GM18508 (cell line): ENCODE results near the gene OR8H2.
"Not testable (repeated sequence)": the region's sequence is repeated elsewhere in the genome, so short reads cannot be mapped to it uniquely, and the experiment has no call there.

Source experiments
- ATAC-seq: cut with Tn5 transposase; IDR thresholded peaks from one replicate; pipeline ENCODE4 v1.9.1; 2021; ENCODE audit warnings: moderate number of reproducible peaks; ENCODE audit not compliant: insufficient read depth, unreplicated experiment

OR8H2 gene

GRCh38 chr11:56103210-56103737, at the start of gene OR8H2:
TSS of gene OR8H2 (plus strand) at chr11:56103687. CDS start at chr11:56105043, 1,356 bp downstream.
- ATAC-seq: no peak

- ATAC-seq: not testable (repeated sequence)
These were observed 47.1 kb upstream of the OR8H2 start for GRCh38 chr11:56056366-56056765.

GRCh38 chr11:56057661-56058237, 45.7 kb upstream of the OR8H2 start:
- ATAC-seq: not testable (repeated sequence)

- not testable (repeated sequence) for ATAC-seq
These were observed 45.2 kb upstream of the OR8H2 start for GRCh38 chr11:56058260-56058780.

- ATAC-seq: no peak
These were observed 36.5 kb upstream of the OR8H2 start for GRCh38 chr11:56066980-56067379.

GRCh38 chr11:56089697-56090096, 13.8 kb upstream of the OR8H2 start:
- ATAC-seq: no peak

- ATAC-seq: no peak
These were observed 10.5 kb upstream of the OR8H2 start, which contains the start of gene OR8I2 for GRCh38 chr11:56093008-56093407. TSS of gene OR8I2 (plus strand) at chr11:56093308. CDS start at chr11:56093308, 0 bp downstream.

- no peak for ATAC-seq
These were observed 18.6 kb downstream of the OR8H2 start, which contains the start of gene OR8H3 for GRCh38 chr11:56122073-56122472. TSS of gene OR8H3 (plus strand) at chr11:56122373. CDS start at chr11:56122373, 0 bp downstream.

GRCh38 chr11:56140151-56140661, 36.7 kb downstream of the OR8H2 start, which contains the start of gene OR8J3:
TSS of gene OR8J3 (minus strand) at chr11:56140201. CDS start at chr11:56137718, 2,483 bp downstream.
- no peak for ATAC-seq

- ATAC-seq: not testable (repeated sequence)
These were observed 40.2 kb downstream of the OR8H2 start for GRCh38 chr11:56143681-56144080.

- ATAC-seq: no peak
These were observed 47.9 kb downstream of the OR8H2 start for GRCh38 chr11:56151376-56151775.

- ATAC-seq: no peak
These were observed 48.8 kb downstream of the OR8H2 start for GRCh38 chr11:56152333-56152732.
